OCI-LY3 (cell line): Measurements from ENCODE around the gene UBE2K.

Experiments used
- EZH2phosphoT487 ChIP-seq: fragments of 200-600 bp; shearing (Covaris generic); IDR thresholded peaks from 2 replicates; pipeline ENCODE4 v1.6.1; 2018; ENCODE audit warnings: antibody characterized with exemption, mixed run types, low read depth
- TF ChIP-seq, protein P1 (sequence below): fragments of 200-600, 300-600 bp; sonication (generic); IDR thresholded peaks from 2 replicates; pipeline ENCODE4 v1.5.1; 2014; ENCODE audit warnings: antibody characterized with exemption, low read length, low read depth

DNA sequence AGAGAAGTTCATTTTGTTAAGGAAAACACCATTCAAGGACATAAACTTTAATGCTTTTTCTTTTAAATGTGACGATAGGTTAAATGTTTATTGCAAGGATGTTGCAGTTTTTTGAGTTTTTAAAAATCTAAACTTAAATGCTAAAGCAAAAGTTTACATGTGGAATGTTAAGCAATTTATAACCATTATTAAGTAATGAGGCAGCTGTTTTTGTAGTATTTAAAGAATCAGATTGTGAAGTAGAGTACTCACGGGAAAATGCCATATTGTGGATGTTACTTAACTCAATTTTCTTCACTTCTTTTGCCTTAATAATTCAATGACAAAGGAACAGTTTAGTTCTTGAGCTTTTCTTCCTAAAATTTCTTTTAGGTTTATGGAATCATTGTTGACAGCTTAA lies 43.5 kb downstream of the UBE2K start:
- TF ChIP-seq, protein P1, sequence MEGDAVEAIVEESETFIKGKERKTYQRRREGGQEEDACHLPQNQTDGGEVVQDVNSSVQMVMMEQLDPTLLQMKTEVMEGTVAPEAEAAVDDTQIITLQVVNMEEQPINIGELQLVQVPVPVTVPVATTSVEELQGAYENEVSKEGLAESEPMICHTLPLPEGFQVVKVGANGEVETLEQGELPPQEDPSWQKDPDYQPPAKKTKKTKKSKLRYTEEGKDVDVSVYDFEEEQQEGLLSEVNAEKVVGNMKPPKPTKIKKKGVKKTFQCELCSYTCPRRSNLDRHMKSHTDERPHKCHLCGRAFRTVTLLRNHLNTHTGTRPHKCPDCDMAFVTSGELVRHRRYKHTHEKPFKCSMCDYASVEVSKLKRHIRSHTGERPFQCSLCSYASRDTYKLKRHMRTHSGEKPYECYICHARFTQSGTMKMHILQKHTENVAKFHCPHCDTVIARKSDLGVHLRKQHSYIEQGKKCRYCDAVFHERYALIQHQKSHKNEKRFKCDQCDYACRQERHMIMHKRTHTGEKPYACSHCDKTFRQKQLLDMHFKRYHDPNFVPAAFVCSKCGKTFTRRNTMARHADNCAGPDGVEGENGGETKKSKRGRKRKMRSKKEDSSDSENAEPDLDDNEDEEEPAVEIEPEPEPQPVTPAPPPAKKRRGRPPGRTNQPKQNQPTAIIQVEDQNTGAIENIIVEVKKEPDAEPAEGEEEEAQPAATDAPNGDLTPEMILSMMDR = no peak
- no peak for TF ChIP-seq EZH2phosphoT487
